Glomerular visceral epithelial cell (primary cell): Measurements from ENCODE around the gene MIA2.

Experiments used
- DNase-seq: peaks from one replicate; pipeline ENCODE4 v3.0.0-alpha.2; 2016; ENCODE audit errors: extremely low spot score

MIA2 gene

GRCh38 chr14:39384177-39384576 is 150.5 kb downstream of the MIA2 start:
- no peak for DNase-seq

GRCh38 chr14:39393289-39393688 is 159.6 kb downstream of the MIA2 start:
- no peak for DNase-seq

DNA sequence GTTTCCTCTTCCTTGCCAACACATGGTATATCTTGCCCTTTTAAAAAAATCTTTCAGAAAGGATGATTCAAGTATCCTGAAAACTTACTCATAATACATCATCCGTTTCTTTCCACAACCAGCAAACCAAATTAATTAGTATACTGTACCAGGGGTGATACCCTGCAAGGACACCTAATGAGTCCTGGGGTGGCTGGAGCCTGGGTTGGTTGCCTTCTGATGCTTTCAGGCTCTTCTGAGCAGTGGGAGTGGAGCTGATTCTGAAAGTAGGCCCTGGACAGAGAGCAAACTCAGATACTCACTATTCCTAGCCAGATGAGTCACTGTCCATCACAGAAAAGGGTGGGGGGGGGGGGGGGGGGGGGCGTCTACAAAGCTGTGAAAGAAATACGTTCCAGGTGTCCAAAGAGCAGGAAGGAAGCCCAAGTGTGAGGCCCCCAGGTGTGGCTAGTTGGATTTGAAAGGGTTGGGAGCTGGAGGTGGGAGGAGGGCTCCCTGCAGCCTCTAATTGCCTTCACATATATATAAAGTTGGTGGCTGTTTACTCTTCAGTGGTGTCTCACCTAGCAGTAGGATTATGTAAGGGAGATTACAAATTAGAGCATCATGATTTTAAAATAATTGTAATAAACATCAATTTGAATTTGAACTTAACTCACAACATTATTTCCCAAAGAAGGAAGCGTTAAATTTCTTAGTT is 162.0 kb downstream of the MIA2 start:
- DNase-seq, result peak; percentile 30

DNA sequence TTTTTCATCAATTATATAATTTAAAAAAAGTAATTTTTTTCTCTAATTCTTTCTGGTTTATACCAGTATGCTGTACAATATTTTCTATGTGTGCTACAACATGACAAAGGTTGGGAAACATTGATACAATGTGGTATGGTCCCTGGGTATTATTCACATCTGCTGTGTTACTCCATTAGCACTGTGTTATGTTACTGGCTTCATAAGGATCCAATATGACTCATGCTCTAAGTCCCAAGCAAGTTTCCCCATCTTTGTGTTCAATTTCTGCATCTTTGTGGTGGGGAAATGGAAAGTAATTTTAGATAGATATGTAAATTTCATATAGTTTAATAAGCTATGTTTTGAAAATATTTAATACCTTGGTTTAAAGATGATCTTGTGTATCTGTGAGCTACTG is 162.7 kb downstream of the MIA2 start:
- DNase-seq, result no peak

- DNase-seq, result no peak
Measured at GRCh38 chr14:39398382-39398781, 164.7 kb downstream of the MIA2 start.

DNA sequence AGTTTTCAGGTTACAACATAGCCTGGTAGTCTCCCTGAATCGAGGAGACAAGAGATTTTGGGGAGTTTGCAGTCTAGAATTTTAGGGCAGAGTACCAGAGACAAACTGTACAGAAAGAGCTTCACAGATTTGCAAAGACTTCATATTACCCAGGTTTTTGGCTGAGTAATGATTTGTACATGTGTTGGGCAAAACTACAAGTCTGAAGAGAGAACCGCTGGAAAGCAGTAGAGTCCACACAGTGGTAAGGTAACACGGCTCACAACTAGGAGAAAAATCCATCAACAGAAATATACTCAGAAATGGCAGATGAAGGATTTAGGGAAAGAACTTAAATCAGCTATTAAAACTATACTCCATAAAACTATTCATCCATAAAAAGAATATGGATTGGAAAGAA is 172.8 kb downstream of the MIA2 start:
- no peak for DNase-seq

- no peak for DNase-seq
Measured at GRCh38 chr14:39416072-39416471, 182.4 kb downstream of the MIA2 start.

GRCh38 chr14:39417014-39417413 is 183.3 kb downstream of the MIA2 start:
- DNase-seq, result no peak

DNA sequence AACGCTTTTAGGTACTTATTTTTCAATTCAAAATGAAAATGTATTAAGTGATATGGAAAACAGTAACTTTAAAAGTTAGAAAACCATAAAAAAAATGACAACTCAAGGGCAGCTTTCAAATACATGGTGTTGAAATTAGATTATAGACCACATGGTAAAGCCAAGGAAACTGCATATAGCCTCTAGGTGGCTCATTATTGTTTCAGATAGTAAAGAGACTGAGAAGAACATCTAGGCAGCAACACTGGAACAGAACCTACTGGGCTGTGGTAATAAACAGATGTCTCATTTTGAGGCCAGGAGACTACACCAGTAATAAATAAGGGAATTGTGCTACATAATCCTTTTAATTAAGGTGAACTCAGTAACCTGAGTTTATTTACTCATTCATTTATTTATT is 185.6 kb downstream of the MIA2 start:
- no peak for DNase-seq

DNA sequence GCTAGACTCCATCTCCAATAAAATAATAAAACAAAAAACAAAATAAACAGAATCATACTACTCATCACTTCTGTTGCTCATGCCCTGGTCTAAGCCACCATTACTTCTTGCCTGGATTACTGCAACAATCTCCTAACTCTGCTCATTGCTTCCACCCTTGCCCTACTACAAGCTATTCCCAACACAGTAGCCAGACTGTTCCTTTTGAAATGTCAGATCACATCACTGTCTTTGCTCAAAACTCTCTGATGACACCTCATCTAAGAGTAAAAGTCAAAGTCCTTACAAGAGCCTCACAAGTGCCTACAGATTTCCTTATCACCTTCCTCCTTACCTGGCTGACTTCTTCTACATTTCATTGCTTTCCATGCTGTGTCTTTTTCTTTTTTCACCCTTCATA is 188.5 kb downstream of the MIA2 start:
- no peak for DNase-seq

- no peak for DNase-seq
Measured at GRCh38 chr14:39423793-39424192, 190.1 kb downstream of the MIA2 start.

DNA sequence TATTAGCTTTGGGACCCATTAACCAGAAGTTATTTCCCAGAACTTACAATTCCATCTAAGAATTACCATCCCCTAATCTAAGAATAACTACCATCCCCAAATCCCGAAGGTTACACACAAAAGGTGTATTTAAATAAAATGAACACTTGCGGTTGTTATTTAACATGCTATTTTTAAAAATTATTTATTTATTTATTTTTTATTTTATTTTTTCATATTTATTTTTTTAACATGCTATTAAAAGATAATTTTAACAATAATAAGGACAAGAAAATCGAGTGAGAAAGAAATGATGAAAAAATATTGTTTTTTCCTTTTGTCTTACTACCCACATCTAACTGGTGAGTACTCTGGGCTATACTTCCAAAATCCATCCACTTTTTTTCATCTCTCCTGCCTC is 192.2 kb downstream of the MIA2 start:
- DNase-seq, result no peak

DNA sequence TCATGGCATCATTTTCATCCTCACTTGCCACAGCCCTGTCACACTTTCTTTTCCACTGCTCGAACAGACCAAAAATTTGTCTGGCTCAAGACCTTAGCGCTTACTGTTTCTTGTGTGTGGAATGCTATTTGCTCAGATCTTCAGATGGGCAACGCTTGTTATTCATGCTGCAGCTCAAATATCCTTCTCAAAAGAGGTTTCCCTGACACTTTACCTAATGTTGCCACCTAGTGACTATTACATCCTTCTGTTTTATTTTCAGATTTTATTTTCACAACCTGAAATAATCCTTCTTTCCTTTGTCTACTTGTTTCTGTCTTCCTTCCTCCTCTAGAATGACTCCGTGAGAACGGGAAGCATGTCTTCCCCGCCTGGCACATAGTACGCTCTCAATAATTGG is 192.9 kb downstream of the MIA2 start:
- DNase-seq, result peak; percentile 40

- DNase-seq, result no peak
Measured at GRCh38 chr14:39428118-39428517, 194.4 kb downstream of the MIA2 start.

DNA sequence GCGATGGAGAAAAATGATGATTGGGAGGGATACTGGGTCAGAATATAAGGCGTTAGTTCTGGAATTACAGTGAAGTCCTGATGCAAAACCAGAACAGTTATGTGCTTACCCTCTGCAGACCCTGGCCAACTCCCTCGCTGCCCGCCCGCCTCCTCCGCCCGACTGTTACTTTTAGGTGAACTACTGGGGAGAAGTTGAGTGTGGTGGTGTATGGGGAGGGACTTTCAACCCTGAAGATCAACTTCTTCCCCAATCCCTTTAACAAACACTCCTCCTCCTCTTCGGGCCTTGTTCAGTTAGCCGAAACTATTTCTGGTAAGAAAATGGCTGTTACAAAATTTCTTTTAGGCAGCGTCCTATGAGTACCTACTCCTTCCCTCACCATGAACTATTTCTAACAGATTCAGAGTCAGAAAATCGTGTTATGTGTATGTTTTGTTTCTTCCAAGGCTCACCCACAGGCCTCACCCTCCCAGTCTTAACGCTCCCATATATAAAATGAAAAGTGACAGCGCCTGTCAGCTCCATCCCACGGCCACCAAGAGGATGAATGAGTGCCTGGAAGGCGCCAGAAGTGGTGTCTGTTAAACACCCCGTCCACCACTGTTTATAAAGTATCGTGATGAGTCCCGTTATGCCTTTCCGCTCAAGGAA is 197.2 kb downstream of the MIA2 start:
- DNase-seq, result no peak

DNA sequence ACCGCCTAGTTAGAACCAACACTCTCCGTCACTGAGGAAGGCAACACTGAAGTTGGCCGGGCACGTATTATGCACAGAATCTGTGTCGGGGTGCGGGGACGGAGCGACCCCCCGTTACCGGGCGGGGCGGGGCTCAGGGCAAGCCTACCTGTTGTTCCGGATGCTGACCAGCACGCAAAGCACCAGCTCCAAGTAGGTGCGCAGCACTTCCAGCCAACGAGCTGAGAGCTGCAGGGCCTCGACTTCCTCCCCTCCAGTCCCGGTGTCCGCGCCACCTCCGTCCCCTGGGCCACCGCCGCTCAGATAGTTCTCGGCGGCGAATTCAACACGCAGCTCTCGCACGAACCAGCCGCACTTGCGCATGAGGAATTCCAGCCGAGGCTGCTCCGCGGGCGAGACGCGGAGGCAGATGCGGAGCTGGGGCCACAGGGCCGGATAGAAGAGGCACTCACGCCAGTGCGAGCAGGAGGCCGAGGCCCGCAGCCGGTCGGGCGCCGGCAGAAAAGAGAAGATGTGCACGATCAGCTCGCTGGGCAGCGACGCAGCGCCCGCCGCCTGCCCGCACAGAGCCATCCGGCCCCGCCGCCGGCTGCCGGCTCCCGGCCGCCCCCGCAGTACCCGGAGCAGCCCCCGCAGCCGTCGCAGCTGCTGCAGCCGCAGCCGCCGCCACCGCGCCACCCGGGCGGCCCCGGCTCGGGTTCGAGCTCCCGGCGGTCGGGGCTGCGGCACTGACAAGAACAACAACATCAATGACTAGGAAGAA is 197.9 kb downstream of the MIA2 start:
- peak; percentile 37 for DNase-seq

- DNase-seq, result peak; percentile 98
Measured at GRCh38 chr14:39432179-39432618, 198.5 kb downstream of the MIA2 start, which contains the start of gene FBXO33. FBXO33 (minus strand) TSS chr14:39432433; CDS start chr14:39432162, 271 bp downstream.

- DNase-seq, result peak; percentile 93
Measured at GRCh38 chr14:39432619-39433451, 199.1 kb downstream of the MIA2 start.

GRCh38 chr14:39433452-39433813 is 199.7 kb downstream of the MIA2 start:
- no peak for DNase-seq

GRCh38 chr14:39434401-39434800 is 200.7 kb downstream of the MIA2 start:
- DNase-seq, result no peak

DNA sequence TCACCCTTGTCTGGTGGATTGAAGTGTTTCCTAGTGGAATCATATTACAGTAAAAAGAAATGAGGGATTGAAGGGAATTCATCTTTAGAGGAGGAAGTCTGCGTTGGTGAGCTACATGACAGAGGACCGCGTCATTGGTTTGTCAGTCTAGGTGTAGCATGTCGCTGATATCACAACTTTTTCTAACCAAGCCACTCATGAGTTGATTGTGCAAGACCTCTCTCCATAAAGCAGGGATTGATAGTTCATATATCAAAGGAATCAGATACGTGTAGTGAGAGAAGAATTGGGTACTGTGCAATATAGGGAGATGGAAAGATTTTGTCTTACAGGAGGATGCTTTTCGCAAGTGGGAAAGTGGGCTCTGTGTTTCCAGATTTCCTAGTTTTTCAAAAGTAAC is 201.5 kb downstream of the MIA2 start:
- DNase-seq, result no peak
